ENCODE data around the gene TLK2.

DNA sequence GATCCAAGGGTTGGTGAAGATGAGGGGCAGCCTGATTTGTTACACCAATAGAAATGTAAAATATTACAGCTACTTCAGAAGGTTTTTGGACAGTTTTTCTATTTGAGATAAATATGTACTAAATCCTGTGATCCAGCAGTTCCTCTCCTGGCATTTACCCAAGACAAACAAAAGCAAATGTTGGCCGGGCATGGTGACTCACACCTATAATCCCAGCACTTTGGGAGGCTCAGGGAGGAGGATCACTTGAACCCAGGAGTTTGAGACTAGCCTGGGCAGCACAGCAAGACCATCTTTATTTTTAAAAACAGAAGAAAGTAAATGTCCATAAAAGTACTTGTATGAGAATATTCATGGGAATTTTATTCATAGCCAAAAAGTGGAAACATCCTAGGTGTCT lies 84.0 kb downstream of the TLK2 start:
- TF ChIP-seq POLR2A (IDR thresholded peaks at IDR 0.05): no peak
- TF ChIP-seq, protein P1, sequence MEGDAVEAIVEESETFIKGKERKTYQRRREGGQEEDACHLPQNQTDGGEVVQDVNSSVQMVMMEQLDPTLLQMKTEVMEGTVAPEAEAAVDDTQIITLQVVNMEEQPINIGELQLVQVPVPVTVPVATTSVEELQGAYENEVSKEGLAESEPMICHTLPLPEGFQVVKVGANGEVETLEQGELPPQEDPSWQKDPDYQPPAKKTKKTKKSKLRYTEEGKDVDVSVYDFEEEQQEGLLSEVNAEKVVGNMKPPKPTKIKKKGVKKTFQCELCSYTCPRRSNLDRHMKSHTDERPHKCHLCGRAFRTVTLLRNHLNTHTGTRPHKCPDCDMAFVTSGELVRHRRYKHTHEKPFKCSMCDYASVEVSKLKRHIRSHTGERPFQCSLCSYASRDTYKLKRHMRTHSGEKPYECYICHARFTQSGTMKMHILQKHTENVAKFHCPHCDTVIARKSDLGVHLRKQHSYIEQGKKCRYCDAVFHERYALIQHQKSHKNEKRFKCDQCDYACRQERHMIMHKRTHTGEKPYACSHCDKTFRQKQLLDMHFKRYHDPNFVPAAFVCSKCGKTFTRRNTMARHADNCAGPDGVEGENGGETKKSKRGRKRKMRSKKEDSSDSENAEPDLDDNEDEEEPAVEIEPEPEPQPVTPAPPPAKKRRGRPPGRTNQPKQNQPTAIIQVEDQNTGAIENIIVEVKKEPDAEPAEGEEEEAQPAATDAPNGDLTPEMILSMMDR (IDR thresholded peaks at IDR 0.05): no peak
